Osteoblast (primary cell): ENCODE results near the gene ENPP3. TPM values are rescaled to one million over a fixed set of nuclear protein-coding genes. Genes with fewer than 3 reads are reported as not detected.
A peak's percentile ranks its signal among the peaks of the same experiment; 100 is the strongest.
"Not testable (repeated sequence)": the region's sequence is repeated elsewhere in the genome, so short reads cannot be mapped to it uniquely, and the experiment has no call there.

ENCODE experiments used
- DNase-seq: peaks from one replicate; pipeline ENCODE4 v3.0.0; 2011; ENCODE audit warnings: low spot score, mixed read lengths; ENCODE audit not compliant: insufficient read length; ENCODE audit errors: missing footprints
- H2AFZ ChIP-seq: 2 replicates; pipeline ENCODE4 v1.6.0; 2011; ENCODE audit warnings: mild to moderate bottlenecking, low read length
- H3K27ac ChIP-seq: 2 replicates; pipeline ENCODE4 v1.5.1; 2011; ENCODE audit warnings: mild to moderate bottlenecking, low read depth, low read length, moderate library complexity
- H3K27me3 ChIP-seq: 2 replicates; pipeline ENCODE4 v1.6.0; 2012; ENCODE audit warnings: mild to moderate bottlenecking, control low read depth, inconsistent platforms, low read length, moderate library complexity; ENCODE audit not compliant: insufficient read depth
- H3K36me3 ChIP-seq: 2 replicates; pipeline ENCODE4 v1.5.1; 2011; ENCODE audit warnings: mild to moderate bottlenecking, low read length, control low read depth, moderate library complexity; ENCODE audit not compliant: insufficient read depth
- H3K4me1 ChIP-seq: 2 replicates; pipeline ENCODE4 v1.5.1; 2011; ENCODE audit warnings: mild to moderate bottlenecking, low read length, control low read depth, moderate library complexity; ENCODE audit not compliant: insufficient read depth
- H3K4me2 ChIP-seq: 2 replicates; pipeline ENCODE4 v1.6.0; 2011; ENCODE audit warnings: mild to moderate bottlenecking, low read length; ENCODE audit not compliant: insufficient read depth
- H3K4me3 ChIP-seq: fragments of 200-600 bp; sonication (generic); 3 replicates; pipeline ENCODE4 v1.5.1; 2012; ENCODE audit warnings: mild to moderate bottlenecking, low read length, inconsistent platforms; ENCODE audit not compliant: insufficient read depth
- H3K79me2 ChIP-seq: 2 replicates; pipeline ENCODE4 v1.6.0; 2012; ENCODE audit warnings: mild to moderate bottlenecking, low read length, control low read depth, inconsistent platforms; ENCODE audit not compliant: insufficient read depth
- H3K9me3 ChIP-seq: 2 replicates; pipeline ENCODE4 v1.5.1; 2011; ENCODE audit warnings: low read depth, low read length, control low read depth
- H4K20me1 ChIP-seq: 2 replicates; pipeline ENCODE4 v1.6.0; 2012; ENCODE audit warnings: mild to moderate bottlenecking, low read length, control low read depth; ENCODE audit not compliant: insufficient read depth
- CTCF ChIP-seq: IDR thresholded peaks from 2 replicates; pipeline ENCODE4 v1.5.1; 2011; ENCODE audit warnings: mild to moderate bottlenecking, low read depth, low read length, moderate library complexity; ENCODE audit errors: extremely low read depth
- total RNA-seq: library from RNA; depleted of rRNA; stranded (reverse); fragments of >200 nt; gene quantifications from 2 replicates; pipeline ENCODE4 v1.2.3, GENCODE V29; 2012

Gene ENPP3
- total RNA-seq, 1 donor, result not detected

GRCh38 chr6:131745476-131745875, 108.4 kb downstream of the ENPP3 start:
- Histone ChIP-seq H3K9me3 (no peaks in the 10 kb centered on the region), H3K36me3 (no peaks in the 10 kb centered on the region), H3K4me1 (peaks cover 2% of the 10 kb centered on the region), H3K4me2 (no peak overlapping the region), H3K79me2 (no peaks in the 10 kb centered on the region), H3K27ac (no peak overlapping the region), H2AFZ (no peak overlapping the region), H3K4me3 (no peak overlapping the region), H3K27me3 (no peaks in the 10 kb centered on the region), H4K20me1 (no peaks in the 10 kb centered on the region)
- no peak for DNase-seq
- no peak for TF ChIP-seq CTCF

GRCh38 chr6:131747821-131748353, 110.8 kb downstream of the ENPP3 start:
- Histone ChIP-seq H3K27ac (no peak overlapping the region), H3K4me1 (no peaks in the 10 kb centered on the region), H2AFZ (peak overlapping the region; percentile 37), H4K20me1 (no peaks in the 10 kb centered on the region), H3K79me2 (no peaks in the 10 kb centered on the region), H3K4me2 (no peak overlapping the region), H3K4me3 (no peak overlapping the region), H3K27me3 (no peaks in the 10 kb centered on the region), H3K9me3 (no peaks in the 10 kb centered on the region), H3K36me3 (no peaks in the 10 kb centered on the region)
- no peak for DNase-seq
- TF ChIP-seq CTCF, result no peak

GRCh38 chr6:131749023-131749422, 111.9 kb downstream of the ENPP3 start:
- no peak for TF ChIP-seq CTCF
- DNase-seq, result no peak
- Histone ChIP-seq H3K4me2 (no peak overlapping the region), H3K27me3 (no peaks in the 10 kb centered on the region), H3K4me1 (peaks cover 6% of the 10 kb centered on the region), H3K79me2 (no peaks in the 10 kb centered on the region), H4K20me1 (no peaks in the 10 kb centered on the region), H2AFZ (no peak overlapping the region), H3K36me3 (no peaks in the 10 kb centered on the region), H3K27ac (no peak overlapping the region), H3K4me3 (no peak overlapping the region), H3K9me3 (no peaks in the 10 kb centered on the region)

GRCh38 chr6:131751012-131751715, 114.1 kb downstream of the ENPP3 start:
- H3K4me2 ChIP-seq, H4K20me1 ChIP-seq, H3K79me2 ChIP-seq, H3K9me3 ChIP-seq, H3K27me3 ChIP-seq, H3K36me3 ChIP-seq, H3K4me3 ChIP-seq, H3K27ac ChIP-seq, DNase-seq: not testable (repeated sequence)
- peak overlapping the region; percentile 25 for H2AFZ ChIP-seq
- peaks cover 25% of the 10 kb centered on the region for H3K4me1 ChIP-seq
